Measurements from ENCODE around the gene MSRB1.

GRCh38 chr16:1911467-1912214, 31.4 kb downstream of the MSRB1 start:
- TF ChIP-seq CTCF (conservative IDR thresholded peaks at IDR 0.05 in 1 of 2, IDR thresholded peaks at IDR 0.05 in 1 of 2; ENCODE audit: low read depth in 1 of 2, low read length in 2 of 2) (no peak), EZH2 (IDR thresholded peaks at IDR 0.05; ENCODE audit: low read length, missing control alignments) (no peak)
